Astrocyte (in vitro differentiated cells and primary cell): ENCODE measurements around the gene MS4A1.

Source experiments
- EZH2 ChIP-seq: IDR thresholded peaks from 2 replicates; pipeline ENCODE4 v1.6.1; 2012; ENCODE audit warnings: mild to moderate bottlenecking, low read length, inconsistent platforms; ENCODE audit not compliant: insufficient read depth
- TF ChIP-seq, protein P1 (sequence below): IDR thresholded peaks from 2 replicates; pipeline ENCODE4 v1.5.1; 2011; ENCODE audit warnings: low read depth, mild to moderate bottlenecking, inconsistent platforms, low read length, moderate library complexity; ENCODE audit not compliant: insufficient read depth

DNA sequence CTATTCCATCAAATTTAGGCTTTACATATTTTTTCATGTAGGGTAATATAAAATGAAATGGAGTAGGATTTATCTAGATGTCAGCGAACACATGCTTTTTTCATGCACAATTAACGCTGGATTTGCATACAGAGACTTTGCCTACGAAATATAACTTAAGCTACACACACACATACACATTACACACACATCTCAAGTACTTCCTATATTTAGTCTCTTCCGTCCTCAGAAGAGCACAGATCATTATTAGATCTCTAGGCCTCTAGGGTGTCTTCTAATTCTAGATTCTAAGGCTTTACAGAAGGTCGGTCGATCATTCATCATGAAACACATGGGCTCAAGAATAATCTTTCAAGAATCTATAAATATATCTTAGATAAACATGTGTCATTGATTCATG is 55.7 kb downstream of the MS4A1 start:
- TF ChIP-seq, protein P1, sequence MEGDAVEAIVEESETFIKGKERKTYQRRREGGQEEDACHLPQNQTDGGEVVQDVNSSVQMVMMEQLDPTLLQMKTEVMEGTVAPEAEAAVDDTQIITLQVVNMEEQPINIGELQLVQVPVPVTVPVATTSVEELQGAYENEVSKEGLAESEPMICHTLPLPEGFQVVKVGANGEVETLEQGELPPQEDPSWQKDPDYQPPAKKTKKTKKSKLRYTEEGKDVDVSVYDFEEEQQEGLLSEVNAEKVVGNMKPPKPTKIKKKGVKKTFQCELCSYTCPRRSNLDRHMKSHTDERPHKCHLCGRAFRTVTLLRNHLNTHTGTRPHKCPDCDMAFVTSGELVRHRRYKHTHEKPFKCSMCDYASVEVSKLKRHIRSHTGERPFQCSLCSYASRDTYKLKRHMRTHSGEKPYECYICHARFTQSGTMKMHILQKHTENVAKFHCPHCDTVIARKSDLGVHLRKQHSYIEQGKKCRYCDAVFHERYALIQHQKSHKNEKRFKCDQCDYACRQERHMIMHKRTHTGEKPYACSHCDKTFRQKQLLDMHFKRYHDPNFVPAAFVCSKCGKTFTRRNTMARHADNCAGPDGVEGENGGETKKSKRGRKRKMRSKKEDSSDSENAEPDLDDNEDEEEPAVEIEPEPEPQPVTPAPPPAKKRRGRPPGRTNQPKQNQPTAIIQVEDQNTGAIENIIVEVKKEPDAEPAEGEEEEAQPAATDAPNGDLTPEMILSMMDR: no peak
- TF ChIP-seq EZH2: no peak
